Measurements from ENCODE around the gene TMBIM6.

DNA sequence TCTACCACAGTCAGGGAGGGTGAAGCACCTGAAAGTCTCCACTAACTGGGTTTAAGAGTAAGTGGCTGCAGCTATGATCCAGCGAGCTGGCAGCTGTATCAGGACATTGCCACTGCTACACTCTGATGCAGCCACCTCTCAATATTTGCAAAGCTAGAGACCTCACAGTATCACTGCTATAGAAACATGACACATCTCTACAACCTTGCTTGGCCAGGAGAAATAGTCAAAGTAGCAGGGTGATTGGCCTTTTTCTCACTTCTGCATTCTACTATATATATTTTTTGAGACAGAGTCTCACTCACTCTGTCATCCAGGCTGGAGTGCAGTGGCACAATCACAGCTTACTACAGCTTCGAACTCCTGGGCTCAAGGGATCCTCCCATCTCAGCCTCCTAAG lies 24.8 kb upstream of the TMBIM6 start:
- TF ChIP-seq EZH2phosphoT487 (IDR thresholded peaks at IDR 0.05; ENCODE audit: insufficient read depth, low read depth) (no peak), EZH2 (IDR thresholded peaks at IDR 0.05; ENCODE audit: insufficient read depth, poor library complexity, severe bottlenecking) (no peak)

Measured in GM23248 (cell line).